Progenitor cell of endocrine pancreas (in vitro differentiated cells): Measurements from ENCODE around the gene LBX2. TPM values are rescaled to one million over a fixed set of nuclear protein-coding genes. Genes with fewer than 3 reads are reported as not detected.
A peak's percentile ranks its signal among the peaks of the same experiment; 100 is the strongest.

ENCODE experiments used
- DNase-seq: peaks from one replicate; pipeline ENCODE4 v3.0.0; 2021; ENCODE audit warnings: low spot score; ENCODE audit not compliant: unreplicated experiment
- H3K27ac Mint-ChIP-seq: 2 replicates; pipeline ENCODE4 v1.8.0; 2021; ENCODE audit warnings: mild to moderate bottlenecking, moderate library complexity, mixed read lengths
- H3K27me3 Mint-ChIP-seq: 2 replicates; pipeline ENCODE4 v1.8.0; 2021; ENCODE audit warnings: mixed read lengths
- H3K36me3 Mint-ChIP-seq: 2 replicates; pipeline ENCODE4 v1.8.0; 2022; ENCODE audit warnings: mixed read lengths; ENCODE audit not compliant: insufficient read depth
- H3K4me1 Mint-ChIP-seq: 2 replicates; pipeline ENCODE4 v1.8.0; 2021; ENCODE audit warnings: low read depth, mixed read lengths
- H3K4me3 Mint-ChIP-seq: 2 replicates; pipeline ENCODE4 v1.8.0; 2021; ENCODE audit warnings: low read depth, mild to moderate bottlenecking, moderate library complexity, mixed read lengths
- H3K9me3 Mint-ChIP-seq: 2 replicates; pipeline ENCODE4 v1.8.0; 2021; ENCODE audit warnings: low read depth, mixed read lengths
- CTCF ChIP-seq: fragments of 200-600 bp; sonication (generic); IDR thresholded peaks from one replicate; pipeline ENCODE4 v1.5.0; 2021; ENCODE audit warnings: antibody characterized with exemption, mild to moderate bottlenecking; ENCODE audit not compliant: unreplicated experiment
- total RNA-seq: library from RNA; stranded (reverse); gene quantifications from 2 replicates; pipeline ENCODE4 v1.2.1, GENCODE V29; 2021

The LBX2 gene
- total RNA-seq, 1 donor from 2014 or later: 9.3 TPM

GRCh38 chr2:74482801-74483674, 16.4 kb downstream of the LBX2 start, which contains the start of the genes CCDC142 and TTC31:
Gene CCDC142 (minus strand): TSS chr2:74482998. CDS start chr2:74482837, 161 bp downstream.
Gene TTC31 (plus strand): TSS chr2:74483081. CDS start chr2:74483096, 15 bp downstream.
- H3K4me3 Mint-ChIP-seq: peak within 1 kb of the TSS; percentile 96
- TF ChIP-seq CTCF: peak; percentile 94
- H3K36me3 Mint-ChIP-seq: peaks cover 8% of the 10 kb centered on the region
- peaks cover 14% of the 10 kb centered on the region for H3K4me1 Mint-ChIP-seq
- no peaks in the 10 kb centered on the region for H3K9me3 Mint-ChIP-seq
- H3K27me3 Mint-ChIP-seq: no peaks in the 10 kb centered on the region
- DNase-seq: peak; percentile 86
- peak within 1 kb of the TSS; percentile 98 for H3K27ac Mint-ChIP-seq

DNA sequence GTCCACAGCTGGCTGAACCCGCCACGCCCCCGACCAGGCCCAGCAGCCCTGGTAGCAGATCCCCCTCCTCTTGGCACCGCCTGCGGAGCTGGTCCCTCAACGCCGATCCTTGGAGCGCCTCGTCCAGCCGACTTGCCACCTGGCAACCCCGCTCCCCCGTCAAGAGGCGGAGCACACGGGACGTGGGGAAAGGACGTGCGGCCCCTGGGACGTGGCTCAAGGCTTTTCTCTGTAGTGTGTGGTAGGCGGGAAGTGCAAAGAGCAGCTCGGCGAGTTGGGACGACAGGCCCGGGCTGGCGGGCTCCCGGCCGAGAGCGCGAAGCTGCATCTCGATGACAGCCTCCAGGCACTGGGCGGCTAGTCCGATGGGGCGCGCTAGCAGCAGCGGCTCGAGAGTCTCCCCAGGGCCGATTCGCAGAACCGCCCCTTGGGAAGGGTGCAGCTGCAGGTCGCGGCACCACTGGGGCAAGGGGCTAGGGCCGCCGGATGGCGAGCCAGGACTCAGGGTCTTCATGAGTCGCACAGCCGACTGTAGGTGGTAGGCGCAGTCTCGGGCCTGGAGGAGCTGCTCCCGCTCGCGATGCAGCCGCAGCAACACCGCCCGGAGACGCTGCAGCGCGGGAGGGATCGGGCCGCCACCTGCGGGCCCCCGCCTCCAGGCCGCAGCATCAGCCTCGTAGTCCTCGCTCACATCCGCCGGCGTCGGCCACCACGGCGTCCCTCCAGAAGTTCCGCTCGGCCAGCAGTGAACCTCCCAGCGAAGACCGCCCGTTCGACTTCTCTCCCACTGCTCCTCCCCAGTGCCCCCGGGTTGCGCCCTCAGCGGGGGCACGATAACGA, 17.2 kb downstream of the LBX2 start:
- no peak for DNase-seq
- Mint-ChIP-seq H3K4me3 (peak overlapping the region; percentile 96), H3K27ac (peak overlapping the region; percentile 98), H3K4me1 (peaks cover 14% of the 10 kb centered on the region), H3K27me3 (no peaks in the 10 kb centered on the region), H3K36me3 (peaks cover 8% of the 10 kb centered on the region), H3K9me3 (no peaks in the 10 kb centered on the region)
- no peak for TF ChIP-seq CTCF

DNA sequence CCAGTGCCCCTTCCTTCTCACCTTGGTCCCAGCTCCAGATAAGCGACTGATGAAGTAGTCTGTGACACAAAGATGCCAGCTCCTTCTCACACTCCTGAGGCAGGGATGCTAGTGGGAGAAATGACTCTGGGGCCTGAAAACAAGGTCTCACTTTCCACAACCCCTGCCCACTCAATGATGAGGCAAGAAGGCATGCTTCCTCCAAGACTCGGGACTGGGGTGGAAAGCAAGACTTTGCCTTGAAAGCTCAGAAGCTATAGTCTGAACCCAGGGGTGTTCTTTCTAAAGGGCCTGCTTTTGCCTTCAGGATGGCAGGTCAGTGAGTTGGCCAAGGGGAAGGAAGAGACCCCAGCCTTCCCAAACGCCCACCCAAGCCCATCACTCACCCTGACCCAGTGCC, 18.0 kb downstream of the LBX2 start:
- H3K36me3 Mint-ChIP-seq: peaks cover 6% of the 10 kb centered on the region
- no peak overlapping the region for H3K27ac Mint-ChIP-seq
- no peaks in the 10 kb centered on the region for H3K27me3 Mint-ChIP-seq
- DNase-seq: no peak
- H3K4me1 Mint-ChIP-seq: peaks cover 14% of the 10 kb centered on the region
- no peaks in the 10 kb centered on the region for H3K9me3 Mint-ChIP-seq
- peak overlapping the region; percentile 96 for H3K4me3 Mint-ChIP-seq
- TF ChIP-seq CTCF: no peak

DNA sequence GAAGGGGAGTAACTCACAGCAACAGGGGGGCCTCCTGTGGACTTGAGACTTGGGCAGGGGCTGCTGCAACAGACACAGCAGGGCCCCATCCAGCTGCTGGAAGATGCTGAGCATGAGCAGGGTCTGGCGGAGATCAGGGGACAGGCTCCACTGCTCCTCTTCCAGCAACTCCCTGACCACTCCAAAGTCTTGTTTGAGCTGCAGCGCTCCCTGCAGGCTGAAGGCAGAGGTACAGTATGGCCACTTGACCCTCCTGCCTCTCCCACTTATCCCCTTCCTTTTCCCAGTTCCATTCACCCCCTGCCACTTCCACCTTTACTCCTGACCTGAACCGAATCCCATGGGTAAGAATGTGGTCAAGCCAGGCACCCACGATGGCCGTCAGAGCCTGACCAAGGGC, 24.5 kb downstream of the LBX2 start:
- H3K4me1 Mint-ChIP-seq: peaks cover 14% of the 10 kb centered on the region
- no peak overlapping the region for H3K27ac Mint-ChIP-seq
- H3K9me3 Mint-ChIP-seq: no peaks in the 10 kb centered on the region
- H3K27me3 Mint-ChIP-seq: no peaks in the 10 kb centered on the region
- H3K36me3 Mint-ChIP-seq: peaks cover 9% of the 10 kb centered on the region
- no peak overlapping the region for H3K4me3 Mint-ChIP-seq
- no peak for DNase-seq
- peak; percentile 28 for TF ChIP-seq CTCF

- Mint-ChIP-seq H3K4me3 (no peak overlapping the region), H3K9me3 (no peaks in the 10 kb centered on the region), H3K27me3 (no peaks in the 10 kb centered on the region), H3K36me3 (peaks cover 9% of the 10 kb centered on the region), H3K4me1 (peaks cover 14% of the 10 kb centered on the region), H3K27ac (no peak overlapping the region)
- TF ChIP-seq CTCF: no peak
- DNase-seq: no peak
Observed at GRCh38 chr2:74474481-74474880, 24.9 kb downstream of the LBX2 start.
